ENCODE results near the gene PPFIA1.

- no peak for TF ChIP-seq CTCF (IDR thresholded peaks at IDR 0.05)
- TF ChIP-seq ZNF138 (CRISPR knock-in tag; conservative IDR thresholded peaks at IDR 0.05) = no peak
- no peak for TF ChIP-seq E2F1 (CRISPR knock-in tag; IDR thresholded peaks at IDR 0.05)
- TF ChIP-seq NR3C1 (CRISPR knock-in tag; conservative IDR thresholded peaks at IDR 0.05; ENCODE audit: low read depth) = no peak
- no peak for TF ChIP-seq FOXP4 (CRISPR knock-in tag; IDR thresholded peaks at IDR 0.05)
Measured at GRCh38 chr11:70415642-70416395, 145.3 kb downstream of the PPFIA1 start.

Measured in WTC11 (cell line).